ENCODE data around the gene ADAM23. TPM values are rescaled to one million over a fixed set of nuclear protein-coding genes. Genes with fewer than 3 reads are reported as not detected.

Gene ADAM23
- total and polyA plus RNA-seq, 2 of the 13 experiments (the other 11 are each of a cell fraction or from before 2014, with no cell fraction given), result 0.04 TPM; not detected in 1

DNA sequence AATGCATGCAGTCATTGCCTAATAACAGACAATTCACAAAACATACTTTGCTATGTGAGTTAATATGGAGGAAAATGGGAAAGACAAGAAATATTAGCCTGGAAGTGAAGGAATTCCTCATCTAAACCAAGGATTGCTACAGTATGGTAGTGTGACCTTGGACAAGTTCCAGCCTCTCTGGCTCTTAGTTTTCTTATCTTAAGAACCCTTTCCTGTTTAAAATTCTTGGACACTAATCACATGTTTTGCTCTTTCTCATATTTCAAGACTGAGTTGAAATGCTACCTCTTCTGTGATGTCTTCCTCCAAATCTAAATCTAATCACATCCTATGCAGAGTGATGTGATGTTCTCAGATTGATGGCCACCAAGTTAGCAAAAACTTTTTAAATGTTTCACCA is 20.8 kb upstream of the ADAM23 start:
- BruUV-seq (replicated peaks), result no TSS peak
- Histone ChIP-seq H3K9me3 (ENCODE audit: low read length) (no peaks in the 10 kb centered on the region), H3K79me2 (ENCODE audit: insufficient read depth, low read length) (no peaks in the 10 kb centered on the region), H3K4me2 (ENCODE audit: low read depth, low read length) (no peak overlapping the region), H3K4me1 (ENCODE audit: insufficient read depth, low read length) (no peaks in the 10 kb centered on the region), H3K27me3 (ENCODE audit: control insufficient read depth in 1 of 2, insufficient read depth in 2 of 2, low read length in 2 of 2) (no peaks in the 10 kb centered on the region), H3K27ac (ENCODE audit: extremely low read length, insufficient read depth, low read length) (no peak overlapping the region), H2AFZ (ENCODE audit: low read length) (no peak overlapping the region), H4K20me1 (ENCODE audit: insufficient read depth, low read length) (no peaks in the 10 kb centered on the region), H3K36me3 (replicated peaks in 1 of 2; ENCODE audit: control insufficient read depth in 1 of 2, insufficient read depth in 2 of 2, low read length in 2 of 2) (no peaks in the 10 kb centered on the region), H3K4me3 (replicated peaks in 1 of 3; ENCODE audit: insufficient read depth in 1 of 3, low read depth in 2 of 3, low read length in 3 of 3) (no peak overlapping the region), H3K9ac (ENCODE audit: insufficient read depth, low read depth, low read length) (no peak overlapping the region)
- POLR2A ChIA-PET, result no interaction called here
- no peak for ATAC-seq
- intact Hi-C loops (cut with micrococcal nuclease; ENCODE audit: unreplicated experiment), result no loop called here
- no peak for DNase-seq (ENCODE audit: low spot score)
- in situ Hi-C loops (cut with HindIII; ENCODE audit: extremely low pct_ligation_motif_present, low pct_unique_long_range_greater_than_20kb), result no loop called here
- FAIRE-seq, result no peak
- CTCF ChIA-PET (ENCODE audit: low intra/inter-chr PET ratio, low total read pairs), result no interaction called here
- TF ChIP-seq ZHX2 (IDR thresholded peaks at IDR 0.05; ENCODE audit: low read depth) (no peak), ZHX2 (CRISPR knock-in tag; IDR thresholded peaks at IDR 0.05; ENCODE audit: borderline replicate concordance) (no peak), FOXK1 (CRISPR knock-in tag; IDR thresholded peaks at IDR 0.05; ENCODE audit: borderline replicate concordance, low read depth) (no peak), GABPA (IDR thresholded peaks at IDR 0.05; ENCODE audit: low read depth, low read length) (no peak), GABPA (CRISPR knock-in tag; IDR thresholded peaks at IDR 0.05; ENCODE audit: low read depth) (no peak), NFAT5 (CRISPR knock-in tag; IDR thresholded peaks at IDR 0.05) (no peak), ZMYM2 (CRISPR knock-in tag; IDR thresholded peaks at IDR 0.05) (no peak), USF2 (IDR thresholded peaks at IDR 0.05; ENCODE audit: low read depth, low read length) (no peak), USF2 (CRISPR knock-in tag; IDR thresholded peaks at IDR 0.05; ENCODE audit: borderline replicate concordance) (no peak)
- TF ChIP-seq, protein P1, sequence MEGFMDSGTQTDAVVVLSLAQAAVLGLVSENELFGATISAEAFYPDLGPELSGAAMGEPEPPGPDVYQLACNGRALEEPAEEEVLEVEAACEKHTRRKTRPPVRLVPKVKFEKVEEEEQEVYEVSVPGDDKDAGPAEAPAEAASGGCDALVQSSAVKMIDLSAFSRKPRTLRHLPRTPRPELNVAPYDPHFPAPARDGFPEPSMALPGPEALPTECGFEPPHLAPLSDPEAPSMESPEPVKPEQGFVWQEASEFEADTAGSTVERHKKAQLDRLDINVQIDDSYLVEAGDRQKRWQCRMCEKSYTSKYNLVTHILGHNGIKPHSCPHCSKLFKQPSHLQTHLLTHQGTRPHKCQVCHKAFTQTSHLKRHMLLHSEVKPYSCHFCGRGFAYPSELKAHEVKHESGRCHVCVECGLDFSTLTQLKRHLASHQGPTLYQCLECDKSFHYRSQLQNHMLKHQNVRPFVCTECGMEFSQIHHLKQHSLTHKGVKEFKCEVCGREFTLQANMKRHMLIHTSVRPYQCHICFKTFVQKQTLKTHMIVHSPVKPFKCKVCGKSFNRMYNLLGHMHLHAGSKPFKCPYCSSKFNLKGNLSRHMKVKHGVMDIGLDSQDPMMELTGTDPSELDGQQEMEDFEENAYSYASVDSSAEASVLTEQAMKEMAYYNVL (CRISPR knock-in tag; IDR thresholded peaks at IDR 0.05; ENCODE audit: borderline replicate concordance), result no peak

Measured in HepG2 (cell line).